Loucy (cell line): Measurements from ENCODE around the gene ZNF750.

ENCODE experiments used
- H2AFZ ChIP-seq: fragments of 200-600 bp; sonication (generic); 2 replicates; pipeline ENCODE4 v1.6.0; 2016; ENCODE audit warnings: antibody characterized with exemption, mild to moderate bottlenecking, low read length, moderate library complexity
- H3F3A ChIP-seq: fragments of 200-600 bp; 2 replicates; pipeline ENCODE4 v1.6.0; 2016; ENCODE audit warnings: antibody characterized with exemption, low read depth, mild to moderate bottlenecking
- H3K27me3 ChIP-seq: fragments of 200-600 bp; sonication (generic); 2 replicates; pipeline ENCODE4 v1.6.1; 2014; ENCODE audit warnings: low read length, mild to moderate bottlenecking; ENCODE audit not compliant: insufficient read depth, poor library complexity, severe bottlenecking
- H3K36me3 ChIP-seq: fragments of 200-600 bp; sonication (generic); 2 replicates; pipeline ENCODE4 v1.6.1; 2016; ENCODE audit warnings: low read length; ENCODE audit not compliant: insufficient read depth
- H3K4me1 ChIP-seq: fragments of 200-600 bp; sonication (generic); 2 replicates; pipeline ENCODE4 v1.5.1; 2014; ENCODE audit warnings: low read length, mild to moderate bottlenecking; ENCODE audit not compliant: insufficient read depth, poor library complexity, severe bottlenecking
- H3K4me2 ChIP-seq: fragments of 200-600 bp; sonication (generic); 2 replicates; pipeline ENCODE4 v1.6.0; 2014; ENCODE audit warnings: antibody characterized with exemption, low read length, low read depth, mild to moderate bottlenecking; ENCODE audit not compliant: poor library complexity, severe bottlenecking
- H3K4me3 ChIP-seq: fragments of 200-600 bp; sonication (generic); 2 replicates; pipeline ENCODE4 v1.5.1; 2014; ENCODE audit warnings: low read length, mild to moderate bottlenecking, mixed read lengths; ENCODE audit not compliant: poor library complexity, severe bottlenecking
- H3K79me2 ChIP-seq: fragments of 200-600 bp; sonication (generic); 2 replicates; pipeline ENCODE4 v1.6.1; 2014; ENCODE audit warnings: low read length; ENCODE audit not compliant: insufficient read depth
- H3K9ac ChIP-seq: fragments of 200-600 bp; sonication (generic); 2 replicates; pipeline ENCODE4 v1.6.0; 2014; ENCODE audit warnings: mild to moderate bottlenecking, low read depth, low read length, moderate library complexity; ENCODE audit not compliant: poor library complexity, severe bottlenecking
- H3K9me2 ChIP-seq: fragments of 200-600 bp; sonication (generic); replicated peaks from 2 replicates; pipeline ENCODE4 v1.6.1; 2016; ENCODE audit warnings: low read depth, low read length, mixed read lengths
- H3K9me3 ChIP-seq: fragments of 200-600 bp; sonication (generic); 2 replicates; pipeline ENCODE4 v1.6.1; 2014; ENCODE audit warnings: mild to moderate bottlenecking, antibody characterized with exemption, low read length, low read depth; ENCODE audit not compliant: insufficient read depth
- H4K20me1 ChIP-seq: fragments of 200-600 bp; sonication (generic); 2 replicates; pipeline ENCODE4 v1.6.0; 2014; ENCODE audit warnings: antibody characterized with exemption, low read length, mild to moderate bottlenecking; ENCODE audit not compliant: insufficient read depth, poor library complexity, severe bottlenecking
- CTCF ChIP-seq: fragments of 200-600 bp; sonication (generic); conservative IDR thresholded peaks from 2 replicates; pipeline ENCODE4 v1.5.1; 2014; ENCODE audit warnings: mild to moderate bottlenecking, antibody characterized with exemption, low read length
- EZH2phosphoT487 ChIP-seq: fragments of 200-600 bp; IDR thresholded peaks from 2 replicates; pipeline ENCODE4 v1.6.1; 2018; ENCODE audit warnings: antibody characterized with exemption, mild to moderate bottlenecking, moderate library complexity, borderline replicate concordance

ZNF750 gene

GRCh38 chr17:82863941-82864712, 24.3 kb upstream of the ZNF750 start:
- peaks cover 81% of the 10 kb centered on the region for H3K4me1 ChIP-seq
- H3K4me2 ChIP-seq = peak overlapping the region; percentile 81
- peaks cover 84% of the 10 kb centered on the region for H3K79me2 ChIP-seq
- no peaks in the 10 kb centered on the region for H3K9me3 ChIP-seq
- H2AFZ ChIP-seq = no peak overlapping the region
- no peak for TF ChIP-seq CTCF
- no peak for TF ChIP-seq EZH2phosphoT487
- no peaks in the 10 kb centered on the region for H3K27me3 ChIP-seq
- peaks cover 6% of the 10 kb centered on the region; the same call in 1 of the 2 replicates for H3K36me3 ChIP-seq
- H3K9ac ChIP-seq = peak overlapping the region; percentile 64
- peak overlapping the region; percentile 75 for H3K4me3 ChIP-seq
- no peaks in the 10 kb centered on the region for H3K9me2 ChIP-seq
- peaks cover 17% of the 10 kb centered on the region for H3F3A ChIP-seq
- peaks cover 40% of the 10 kb centered on the region for H4K20me1 ChIP-seq

DNA sequence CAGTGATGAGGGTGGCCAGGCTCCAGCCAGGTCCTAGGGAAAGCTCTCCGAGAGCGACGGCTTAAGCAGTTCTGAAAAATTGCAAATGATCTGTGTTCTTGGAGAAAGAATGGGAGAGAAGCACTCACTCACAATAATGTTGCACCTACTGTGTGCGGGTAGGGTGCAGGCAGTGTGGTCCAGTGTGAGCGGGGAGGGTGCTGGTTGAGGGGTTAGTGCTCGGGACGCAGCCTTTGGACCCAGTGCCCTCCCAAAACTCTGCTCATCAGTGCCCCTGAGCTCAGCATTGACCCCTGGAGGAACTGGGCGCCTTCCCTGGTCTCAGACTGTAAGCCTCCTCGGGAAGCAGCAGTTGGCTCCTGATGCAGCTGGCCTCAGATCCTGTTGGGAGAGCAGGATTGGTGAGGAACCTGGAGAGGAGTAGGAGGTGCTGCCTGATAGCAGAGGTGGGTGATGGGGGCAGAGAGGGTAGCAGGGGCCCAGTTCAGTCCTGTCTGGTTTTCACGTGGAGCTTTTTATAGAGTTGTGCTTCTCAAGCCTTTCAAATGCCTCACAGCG, 23.6 kb upstream of the ZNF750 start:
- H3K27me3 ChIP-seq = no peaks in the 10 kb centered on the region
- no peak for TF ChIP-seq CTCF
- no peak for TF ChIP-seq EZH2phosphoT487
- H3K36me3 ChIP-seq = peaks cover 6% of the 10 kb centered on the region; the same call in 1 of the 2 replicates
- H3K4me1 ChIP-seq = peaks cover 88% of the 10 kb centered on the region
- H3K9ac ChIP-seq = peak overlapping the region; percentile 64
- peaks cover 17% of the 10 kb centered on the region for H3F3A ChIP-seq
- peaks cover 82% of the 10 kb centered on the region for H3K79me2 ChIP-seq
- no peaks in the 10 kb centered on the region for H3K9me3 ChIP-seq
- peak overlapping the region; percentile 81 for H3K4me2 ChIP-seq
- H3K4me3 ChIP-seq = peak overlapping the region; percentile 75
- no peaks in the 10 kb centered on the region for H3K9me2 ChIP-seq
- H4K20me1 ChIP-seq = peaks cover 37% of the 10 kb centered on the region
- no peak overlapping the region for H2AFZ ChIP-seq

- Histone ChIP-seq H3F3A (peaks cover 17% of the 10 kb centered on the region), H3K79me2 (peaks cover 82% of the 10 kb centered on the region), H3K4me1 (peaks cover 94% of the 10 kb centered on the region), H3K36me3 (peaks cover 6% of the 10 kb centered on the region; the same call in 1 of the 2 replicates), H3K27me3 (no peaks in the 10 kb centered on the region), H3K9me3 (no peaks in the 10 kb centered on the region), H3K4me2 (peak overlapping the region; percentile 81), H2AFZ (no peak overlapping the region), H3K4me3 (peak overlapping the region; percentile 75), H4K20me1 (peaks cover 31% of the 10 kb centered on the region), H3K9ac (peak overlapping the region; percentile 64), H3K9me2 (no peaks in the 10 kb centered on the region)
- TF ChIP-seq CTCF (no peak), EZH2phosphoT487 (no peak)
These were observed 23.0 kb upstream of the ZNF750 start for GRCh38 chr17:82862737-82863382.
